Small intestine (tissue), 7 donors: ENCODE data around the gene RIMBP2. TPM values are rescaled to one million over a fixed set of nuclear protein-coding genes. Genes with fewer than 3 reads are reported as not detected.

Source experiments
- DNase-seq, 2 donors: peaks; one replicate each; pipeline versions ENCODE4 v3.0.0 to v3.0.0-alpha.2; 2013
- FAIRE-seq: peaks from 2 replicates; lab custom pipeline; 2012; peaks lifted over from hg19 to GRCh38; lab: Jason Lieb, UNC
- H3K27ac ChIP-seq, 3 donors: one replicate each; pipeline ENCODE4 v1.5.1; 2013; ENCODE audit warnings: low read length in 2 of 3, mild to moderate bottlenecking in 2 of 3, control low read depth in 1 of 3, inconsistent platforms in 1 of 3, low read depth in 1 of 3, moderate library complexity in 1 of 3
- H3K27me3 ChIP-seq, 3 donors: one replicate each; pipeline ENCODE4 v1.6.1; 2013; ENCODE audit warnings: low read length in 3 of 3, inconsistent platforms in 1 of 3; ENCODE audit not compliant: control insufficient read depth in 3 of 3, insufficient read depth in 3 of 3
- H3K36me3 ChIP-seq, 3 donors: one replicate each; pipeline ENCODE4 v1.6.1; 2013; ENCODE audit warnings: low read length in 3 of 3, inconsistent platforms in 1 of 3, low read depth in 1 of 3, mild to moderate bottlenecking in 1 of 3, moderate library complexity in 1 of 3; ENCODE audit not compliant: control insufficient read depth in 3 of 3, insufficient read depth in 2 of 3
- H3K4me1 ChIP-seq, 3 donors: one replicate each; pipeline ENCODE4 v1.6.1; 2013; ENCODE audit warnings: low read length in 2 of 3, inconsistent platforms in 1 of 3, low read depth in 1 of 3, mild to moderate bottlenecking in 1 of 3, moderate library complexity in 1 of 3; ENCODE audit not compliant: control insufficient read depth in 3 of 3, insufficient read depth in 2 of 3
- H3K4me3 ChIP-seq, 3 donors: one replicate each; pipeline ENCODE4 v1.5.1; 2013; ENCODE audit warnings: low read length in 3 of 3, control low read depth in 1 of 3, inconsistent platforms in 1 of 3, low read depth in 1 of 3, mild to moderate bottlenecking in 1 of 3, moderate library complexity in 1 of 3
- H3K9me3 ChIP-seq, 2 donors: one replicate each; pipeline ENCODE4 v1.6.1; 2013; ENCODE audit warnings: low read depth in 1 of 2, low read length in 1 of 2; ENCODE audit not compliant: control insufficient read depth in 2 of 2, insufficient read depth in 1 of 2
- WGBS, 3 donors: extraction: QIAGEN DNeasy Blood & Tissue Kit; methylation state at CpG; one replicate each; pipeline ENCODE4 v1.1.7; 2013; 5-methylcytosine and 5-hydroxymethylcytosine counted together
- polyA plus RNA-seq, 4 donors: library from polyadenylated mRNA; stranded (reverse) in 3 of 4; unstranded in 1 of 4; fragments of 200-250 nt in 3 of 4; fragments of 120-200 nt in 1 of 4; gene quantifications; one replicate each; pipeline versions ENCODE4 v1.2.1 to v1.2.3, GENCODE V29; 2013
- donor health status: healthy with polysubstance abuse.
- donor health status: control.
- donor health status: control.
- donor health status: Bipolar disorder and iron deficiency.
- donor health status: healthy.

The RIMBP2 gene
- polyA plus RNA-seq, 4 donors = 0.22 to 12.2 (median 2.3) TPM

GRCh38 chr12:130483616-130484180 lies 232.4 kb downstream of the RIMBP2 start:
- Histone ChIP-seq H3K4me3 (no peak overlapping the region), H3K4me1 (no peaks in the 10 kb centered on the region), H3K27me3 (no peaks in the 10 kb centered on the region), H3K27ac (no peak overlapping the region), H3K9me3 (no peaks in the 10 kb centered on the region), H3K36me3 (no peaks in the 10 kb centered on the region)
- DNase-seq (no peak), FAIRE-seq (no peak)
- WGBS, 3 donors = 85 to 90% (median 87%) methylated on average over 20 to 26 of the region's 26 CpGs

DNA sequence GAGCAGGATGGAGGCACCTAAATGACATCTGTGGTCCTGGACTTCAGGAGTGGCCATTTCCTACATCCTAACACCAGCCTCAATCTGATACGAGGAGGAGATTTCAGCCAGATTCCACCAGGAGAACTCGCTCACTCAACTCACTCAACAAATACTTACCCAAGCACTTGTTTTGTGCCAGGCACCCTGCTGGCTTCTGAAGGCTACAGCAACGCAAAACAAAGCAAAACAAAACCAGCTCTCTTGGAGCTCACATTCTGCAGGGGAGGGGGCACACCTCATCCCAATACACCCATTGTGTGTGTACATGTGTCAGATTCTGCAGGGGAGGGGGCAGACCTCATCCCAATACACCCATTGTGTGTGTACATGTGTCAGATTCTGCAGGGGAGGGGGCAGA lies 233.7 kb downstream of the RIMBP2 start:
- no peak for DNase-seq
- Histone ChIP-seq H3K36me3 (no peaks in the 10 kb centered on the region), H3K9me3 (no peaks in the 10 kb centered on the region), H3K27ac (no peak overlapping the region), H3K27me3 (no peaks in the 10 kb centered on the region), H3K4me3 (no peak overlapping the region), H3K4me1 (no peaks in the 10 kb centered on the region)
- 60 to 64% (median 63%) methylated on average over 3 of the region's 3 CpGs for WGBS, 3 donors
- FAIRE-seq = no peak

- no peaks in the 10 kb centered on the region for H3K27me3 ChIP-seq
- FAIRE-seq = no peak
- DNase-seq = no peak
- H3K27ac ChIP-seq = no peak overlapping the region
- no peaks in the 10 kb centered on the region for H3K36me3 ChIP-seq
- 67 to 75% (median 68%) methylated on average over 17 of the region's 17 CpGs for WGBS, 3 donors
- H3K4me1 ChIP-seq = no peaks in the 10 kb centered on the region
- no peak overlapping the region for H3K4me3 ChIP-seq
- H3K9me3 ChIP-seq = no peaks in the 10 kb centered on the region
Measured at GRCh38 chr12:130481392-130481879, 234.7 kb downstream of the RIMBP2 start.

- DNase-seq = peak in 1 of 2 donors; percentile 8
- no peaks in the 10 kb centered on the region for H3K36me3 ChIP-seq
- no peak overlapping the region for H3K4me3 ChIP-seq
- no peaks in the 10 kb centered on the region for H3K4me1 ChIP-seq
- no peaks in the 10 kb centered on the region for H3K9me3 ChIP-seq
- H3K27me3 ChIP-seq = no peaks in the 10 kb centered on the region
- no peak overlapping the region for H3K27ac ChIP-seq
- 50 to 58% (median 57%) methylated on average over 14 of the region's 14 CpGs for WGBS, 3 donors
- FAIRE-seq = no peak
Measured at GRCh38 chr12:130480887-130481286, 235.2 kb downstream of the RIMBP2 start.

- no peaks in the 10 kb centered on the region for H3K36me3 ChIP-seq
- 80 to 88% (median 82%) methylated on average over 9 of the region's 9 CpGs for WGBS, 3 donors
- no peak overlapping the region for H3K27ac ChIP-seq
- no peaks in the 10 kb centered on the region for H3K4me1 ChIP-seq
- FAIRE-seq = no peak
- H3K27me3 ChIP-seq = no peaks in the 10 kb centered on the region
- DNase-seq = no peak
- H3K9me3 ChIP-seq = no peaks in the 10 kb centered on the region
- H3K4me3 ChIP-seq = no peak overlapping the region
Measured at GRCh38 chr12:130480231-130480630, 235.9 kb downstream of the RIMBP2 start.

- no peak for FAIRE-seq
- no peak for DNase-seq
Measured at GRCh38 chr12:130479401-130480125, 236.5 kb downstream of the RIMBP2 start.

DNA sequence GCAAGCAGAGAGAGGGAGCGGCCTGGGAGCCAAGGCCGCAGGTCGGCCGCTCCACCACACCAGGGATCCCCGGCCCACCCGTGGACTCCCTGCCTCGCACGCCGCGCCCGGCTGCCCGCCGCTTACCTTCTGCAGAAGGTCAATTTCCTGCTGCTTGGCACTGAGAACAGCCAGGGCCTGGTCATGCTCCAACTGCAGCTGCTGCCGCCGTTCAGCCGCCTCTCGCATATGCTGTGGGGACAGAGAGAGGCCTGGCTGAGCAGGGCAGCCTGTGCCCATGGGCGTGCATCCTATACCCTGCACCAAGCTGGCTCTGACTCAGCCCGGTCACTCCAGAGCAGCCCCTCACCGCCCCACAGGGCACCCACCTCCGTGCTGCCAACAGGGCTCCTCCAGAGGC lies 237.3 kb downstream of the RIMBP2 start:
- no peaks in the 10 kb centered on the region for H3K4me1 ChIP-seq
- peaks cover 0 to 2% (median 0%) of the 10 kb centered on the region in 3 donors for H3K36me3 ChIP-seq
- 78 to 86% (median 83%) methylated on average over 20 to 21 of the region's 21 CpGs for WGBS, 3 donors
- H3K27me3 ChIP-seq = peaks cover 0 to 2% (median 0%) of the 10 kb centered on the region in 3 donors
- FAIRE-seq = no peak
- H3K4me3 ChIP-seq = no peak overlapping the region
- H3K27ac ChIP-seq = no peak overlapping the region
- DNase-seq = no peak
- H3K9me3 ChIP-seq = no peaks in the 10 kb centered on the region

More at GRCh38 chr12:130479401-130480125, 236.5 kb downstream of the RIMBP2 start:
- no peaks in the 10 kb centered on the region for H3K9me3 ChIP-seq
- H3K27me3 ChIP-seq = peaks cover 0 to 1% (median 0%) of the 10 kb centered on the region in 3 donors
- H3K4me1 ChIP-seq = no peaks in the 10 kb centered on the region
- 63 to 72% (median 66%) methylated on average over 23 of the region's 23 CpGs for WGBS, 3 donors
- H3K4me3 ChIP-seq = no peak overlapping the region
- no peak overlapping the region for H3K27ac ChIP-seq
- H3K36me3 ChIP-seq = no peaks in the 10 kb centered on the region

GRCh38 chr12:130477701-130478100 lies 238.4 kb downstream of the RIMBP2 start:
- Histone ChIP-seq H3K9me3 (no peaks in the 10 kb centered on the region), H3K36me3 (peaks cover 0 to 2% (median 0%) of the 10 kb centered on the region in 3 donors), H3K4me3 (no peak overlapping the region), H3K27me3 (peaks cover 0 to 2% (median 0%) of the 10 kb centered on the region in 3 donors), H3K27ac (no peak overlapping the region), H3K4me1 (no peaks in the 10 kb centered on the region)
- 30 to 56% (median 50%) methylated on average over 9 of the region's 9 CpGs for WGBS, 3 donors
- DNase-seq (no peak), FAIRE-seq (no peak)
